Measurements from ENCODE around the gene ASIC4. TPM values are rescaled to one million over a fixed set of nuclear protein-coding genes. Genes with fewer than 3 reads are reported as not detected.

ASIC4 gene
- total and polyA plus RNA-seq, 2 of the 13 experiments (the other 11 are each of a cell fraction or from before 2014, with no cell fraction given), result 0.03 TPM; not detected in 1

GRCh38 chr2:219512524-219513216 is 1.6 kb upstream of the ASIC4 start (continued):
- TF ChIP-seq HMGXB3 (CRISPR knock-in tag; IDR thresholded peaks at IDR 0.05; ENCODE audit: borderline replicate concordance) (no peak), SAFB2 (CRISPR knock-in tag; IDR thresholded peaks at IDR 0.05; ENCODE audit: borderline replicate concordance, low read depth) (no peak), ZNF205 (CRISPR knock-in tag; IDR thresholded peaks at IDR 0.05) (0 out of 2 replicates have a peak, but pooled peaks have one; percentile 62), GMEB2 (CRISPR knock-in tag; IDR thresholded peaks at IDR 0.05; ENCODE audit: low read depth) (no peak), ZMYM3 (CRISPR knock-in tag; IDR thresholded peaks at IDR 0.05) (peak; percentile 43; the same call in 1 of the 2 replicates), PCBP2 (optimal IDR thresholded peaks at IDR 0.05; ENCODE audit: low read depth, low read length, poor library complexity, severe bottlenecking) (no peak), PHB2 (IDR thresholded peaks at IDR 0.05; ENCODE audit: partially characterized antibody) (no peak), FOXA3 (CRISPR knock-in tag; IDR thresholded peaks at IDR 0.05) (no peak), MIER3 (CRISPR knock-in tag; IDR thresholded peaks at IDR 0.05; ENCODE audit: borderline replicate concordance) (no peak), FOXJ3 (CRISPR knock-in tag; IDR thresholded peaks at IDR 0.05; ENCODE audit: borderline replicate concordance) (no peak), SIN3A (IDR thresholded peaks at IDR 0.05; ENCODE audit: borderline replicate concordance, low read depth, low read length) (no peak), ZNF441 (CRISPR knock-in tag; IDR thresholded peaks at IDR 0.05; ENCODE audit: borderline replicate concordance) (no peak), ZNF24 (IDR thresholded peaks at IDR 0.05) (no peak), BRCA1 (CRISPR knock-in tag; IDR thresholded peaks at IDR 0.05) (no peak), ZNF251 (CRISPR knock-in tag; IDR thresholded peaks at IDR 0.05) (no peak), ZNF687 (CRISPR knock-in tag; IDR thresholded peaks at IDR 0.05) (peak; percentile 70), ZNF468 (CRISPR knock-in tag; IDR thresholded peaks at IDR 0.05) (no peak), ZSCAN12 (CRISPR knock-in tag; IDR thresholded peaks at IDR 0.05) (no peak), ELF3 (CRISPR knock-in tag; IDR thresholded peaks at IDR 0.05) (no peak), HMG20A (CRISPR knock-in tag; IDR thresholded peaks at IDR 0.05; ENCODE audit: borderline replicate concordance) (no peak), SOX5 (CRISPR knock-in tag; IDR thresholded peaks at IDR 0.05; ENCODE audit: borderline replicate concordance) (no peak)

Measured in HepG2 (cell line).